Measurements from ENCODE around the gene DOK7.
"Not testable (repeated sequence)": the region's sequence is repeated elsewhere in the genome, so short reads cannot be mapped to it uniquely, and the experiment has no call there.

DOK7 gene

DNA sequence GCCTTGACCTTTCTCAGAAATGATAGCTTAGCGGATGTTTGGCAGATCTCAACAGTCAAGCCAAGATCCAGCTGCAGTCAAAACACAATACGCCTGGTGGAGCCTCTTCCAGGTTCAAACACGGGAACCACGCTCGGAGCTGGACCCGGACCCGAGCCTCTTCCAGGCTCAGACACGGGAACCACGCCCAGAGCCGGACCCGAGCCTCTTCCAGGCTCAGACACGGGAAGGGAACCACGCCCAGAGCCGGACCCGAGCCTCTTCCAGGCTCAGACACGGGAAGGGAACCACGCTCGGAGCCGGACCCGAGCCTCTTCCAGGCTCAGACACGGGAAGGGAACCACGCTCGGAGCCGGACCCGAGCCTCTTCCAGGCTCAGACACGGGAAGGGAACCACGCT lies 48.5 kb downstream of the DOK7 start:
- not testable (repeated sequence) for DNase-seq

DNA sequence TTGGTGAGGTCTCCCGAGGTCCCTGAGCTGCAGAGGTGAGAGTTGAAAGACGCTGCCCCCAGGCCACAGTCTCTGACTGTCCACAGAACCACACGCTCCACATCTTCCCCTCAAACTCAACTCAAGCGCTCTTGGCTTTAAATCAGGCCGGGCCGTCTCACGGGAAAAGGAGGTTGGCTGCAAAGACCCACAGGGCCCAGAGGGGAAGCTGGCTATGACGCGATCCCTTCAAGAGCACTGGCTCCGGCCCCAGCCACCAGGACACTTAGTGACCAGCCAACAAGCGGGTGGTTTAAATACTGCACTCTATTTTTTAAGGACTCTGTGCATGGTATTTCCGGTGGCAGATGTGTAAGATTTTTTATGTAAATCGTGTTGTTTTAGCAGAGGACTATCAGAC lies 49.2 kb downstream of the DOK7 start:
- no peak for DNase-seq

DNA sequence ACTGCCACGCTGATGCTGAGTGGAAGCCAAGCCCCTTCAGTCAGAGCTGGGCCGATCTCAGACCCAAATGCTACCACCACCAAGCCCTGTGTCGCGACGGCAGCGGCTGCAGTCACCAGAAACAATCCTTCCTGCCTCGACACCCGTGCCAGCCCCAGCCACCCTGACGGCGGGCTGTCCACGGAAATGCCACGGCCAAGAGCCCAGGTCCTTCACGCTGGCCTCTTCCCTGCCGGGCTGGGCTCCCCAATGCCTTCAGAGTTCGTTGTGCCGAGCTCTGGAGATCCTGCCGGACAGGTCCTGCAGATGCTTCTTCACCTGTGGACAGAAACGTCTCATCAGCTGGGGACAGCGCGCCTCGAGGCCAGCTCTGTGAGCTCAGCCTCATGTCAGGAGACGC lies 49.6 kb downstream of the DOK7 start:
- no peak for DNase-seq

DNA sequence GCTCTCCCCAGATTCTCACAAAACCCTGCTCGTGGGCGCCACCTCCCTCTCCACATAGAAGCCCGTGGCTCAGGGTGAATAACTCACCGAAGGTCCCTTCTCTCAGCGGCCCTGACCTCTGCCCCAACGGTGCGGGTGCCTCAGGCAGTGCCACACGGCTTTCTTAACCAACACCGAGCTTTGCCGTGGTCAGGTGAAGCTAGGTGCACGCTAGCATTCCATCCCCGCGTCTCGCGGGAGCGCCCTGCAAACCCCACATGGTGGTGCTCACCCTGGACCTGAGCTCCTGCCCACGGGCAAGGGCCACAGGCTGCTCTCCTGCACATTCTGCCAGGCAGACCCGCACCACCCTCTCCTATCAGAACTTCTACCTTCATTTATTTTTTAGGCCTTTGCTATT lies 50.7 kb downstream of the DOK7 start:
- no peak for DNase-seq

DNA sequence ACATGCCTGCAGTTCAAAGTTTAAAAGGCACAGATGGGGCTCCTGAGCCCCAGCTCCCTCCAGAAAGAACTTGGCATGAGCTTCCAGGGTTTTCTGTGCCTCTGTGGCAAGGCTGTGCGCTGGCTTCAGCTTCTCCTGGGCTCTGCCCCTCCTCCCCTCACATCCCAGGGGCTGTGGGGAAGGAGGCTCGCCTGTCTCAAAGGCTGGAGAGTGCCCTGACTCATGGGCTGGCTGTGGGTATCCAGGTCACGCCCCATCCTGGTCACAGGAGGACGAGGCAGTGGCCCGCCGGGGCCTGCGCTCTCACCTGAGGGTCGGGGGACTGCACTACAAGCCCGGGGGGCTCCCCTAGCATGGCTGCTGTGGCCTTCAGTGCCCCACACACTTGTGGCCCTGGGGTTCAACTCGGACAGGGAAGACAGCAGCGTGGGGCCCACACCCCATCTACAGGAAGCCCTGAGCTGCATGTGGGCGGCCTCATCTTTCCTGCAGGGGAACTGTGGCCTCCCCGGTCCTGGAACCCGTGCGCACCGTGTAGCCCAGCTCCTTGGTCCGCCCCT lies 51.2 kb downstream of the DOK7 start:
- no peak for DNase-seq

DNA sequence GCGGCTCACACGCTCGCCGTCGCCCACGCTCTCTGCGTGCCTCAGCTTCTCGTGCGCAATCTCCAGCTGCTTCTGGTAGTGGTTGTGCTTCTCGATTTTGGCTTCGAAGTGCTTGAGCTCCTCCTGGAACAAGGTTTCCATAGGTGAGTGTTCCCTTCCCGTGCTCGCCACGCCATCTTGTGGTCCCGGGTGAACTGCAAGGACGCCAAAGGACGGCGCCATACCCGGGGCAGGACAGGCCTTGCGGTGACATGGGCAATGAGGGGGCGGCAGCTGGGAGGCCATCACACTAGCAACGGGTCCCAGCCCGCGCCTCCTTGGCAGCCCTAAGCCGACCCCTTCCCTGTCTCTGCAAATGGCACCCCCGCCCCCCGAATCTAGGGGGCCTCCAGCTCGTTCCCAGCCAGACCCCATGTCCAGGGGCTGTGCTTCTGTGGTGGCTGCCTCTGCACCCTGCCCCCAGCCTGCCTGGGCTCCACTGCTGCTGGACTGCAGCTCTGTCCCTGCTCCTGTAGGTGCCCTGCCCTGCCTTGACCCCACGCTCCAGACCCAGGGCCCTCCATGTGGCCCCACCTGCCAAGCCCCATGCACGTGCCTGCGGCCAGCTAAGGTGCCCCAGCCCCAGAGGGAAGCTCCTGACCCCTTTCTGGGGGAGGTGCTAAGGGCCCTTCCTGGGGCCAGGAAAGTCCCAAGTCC lies 51.8 kb downstream of the DOK7 start:
- no peak for DNase-seq

DNA sequence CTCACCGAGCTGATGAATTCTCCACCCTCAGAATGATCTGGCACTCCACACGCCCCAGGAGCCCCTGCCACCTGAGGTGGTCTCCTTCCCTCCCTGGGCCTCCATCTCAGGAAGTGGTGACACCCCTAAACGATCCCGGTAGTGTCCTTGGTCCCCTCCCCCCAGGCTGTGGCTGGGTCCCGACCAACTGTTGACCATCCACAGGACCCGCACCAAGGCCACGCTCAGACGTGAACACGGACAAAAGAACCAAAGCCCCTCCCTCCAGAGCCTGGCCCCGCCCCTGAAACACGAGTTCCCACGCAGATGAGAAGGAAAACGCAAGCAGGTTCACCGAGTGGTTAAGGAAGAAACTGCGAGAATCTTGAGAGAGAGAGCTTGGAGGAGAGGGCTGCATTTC lies 52.5 kb downstream of the DOK7 start:
- DNase-seq: no peak

DNA sequence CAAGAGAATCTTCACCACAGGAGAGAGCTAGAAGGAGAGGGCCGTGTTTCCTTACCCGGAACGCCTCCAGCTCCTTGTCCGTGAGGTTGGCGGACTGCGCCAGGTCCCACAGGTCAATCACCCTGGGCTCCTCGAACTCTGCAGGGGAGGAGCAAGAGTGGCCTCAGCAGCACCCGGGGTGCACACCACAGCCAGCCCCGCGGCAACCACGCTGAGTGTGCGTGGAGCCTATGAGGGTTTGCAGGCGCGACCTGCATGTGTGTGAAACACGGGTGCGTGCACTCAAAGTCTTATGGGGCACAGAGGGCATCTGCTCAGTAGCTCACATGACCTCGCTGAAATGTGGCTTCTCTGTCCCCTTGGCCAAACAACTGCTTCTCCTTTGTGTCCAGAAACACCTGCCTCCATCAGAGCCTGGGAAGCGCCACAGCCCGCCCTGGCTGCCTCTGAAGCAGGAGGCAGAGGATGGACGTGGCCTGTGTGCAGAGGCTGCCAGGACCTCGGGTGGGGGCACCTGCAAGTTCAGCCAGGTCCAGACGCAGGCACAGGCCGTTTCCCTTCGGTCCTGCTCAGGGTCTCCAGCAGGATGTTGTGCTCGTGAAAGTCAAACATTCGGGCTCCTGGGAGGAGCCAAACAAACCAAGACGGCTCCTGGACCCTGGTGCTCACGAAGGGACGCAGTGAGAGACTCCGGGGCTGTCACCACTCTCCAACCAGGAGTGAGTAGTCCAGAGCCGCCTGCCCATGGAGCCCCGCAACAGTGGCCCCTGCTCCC lies 53.1 kb downstream of the DOK7 start:
- DNase-seq: no peak

DNA sequence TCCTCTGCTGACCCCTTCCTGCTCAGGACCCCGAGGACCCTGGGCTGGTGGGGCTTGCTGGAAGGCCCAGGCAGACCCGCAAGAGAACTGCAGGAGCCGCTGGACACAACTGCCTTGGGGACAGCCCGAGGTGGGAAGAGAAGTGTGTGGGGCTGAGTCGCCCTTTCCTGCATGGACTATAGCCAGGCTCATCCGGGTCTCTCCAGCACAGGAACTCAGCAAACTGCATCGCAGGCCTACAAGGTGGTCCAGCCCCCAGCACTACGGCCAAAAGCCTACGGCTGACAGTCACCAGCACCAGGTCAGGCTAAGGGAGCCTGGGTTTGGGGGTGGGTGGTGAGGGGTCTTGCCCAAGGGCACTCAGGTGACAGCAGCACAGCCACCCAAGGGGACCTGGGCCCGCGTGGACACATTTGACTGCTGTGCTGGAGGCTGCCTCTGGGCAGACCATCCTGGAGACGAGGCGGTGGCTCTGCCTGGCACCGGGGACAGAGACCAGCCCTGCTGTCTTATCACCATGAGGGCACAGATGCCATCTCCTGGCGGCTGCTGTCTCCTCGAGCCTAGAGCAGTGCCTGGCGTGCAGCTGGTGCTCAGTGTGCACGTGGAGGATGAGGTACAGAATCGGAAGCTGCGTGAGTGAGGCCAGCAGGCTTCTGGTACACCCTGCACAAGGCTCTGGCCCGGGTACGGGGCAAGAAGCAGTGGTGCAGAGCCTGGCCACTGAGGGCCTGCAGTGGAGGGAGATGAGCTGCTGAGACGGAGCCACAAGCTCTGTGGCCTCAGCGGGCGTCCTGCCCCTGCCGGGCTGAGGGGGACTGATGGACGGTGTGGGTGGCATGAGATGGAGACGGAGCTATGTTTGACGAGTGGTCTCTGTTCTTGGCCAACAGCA lies 54.0 kb downstream of the DOK7 start:
- no peak for DNase-seq

DNA sequence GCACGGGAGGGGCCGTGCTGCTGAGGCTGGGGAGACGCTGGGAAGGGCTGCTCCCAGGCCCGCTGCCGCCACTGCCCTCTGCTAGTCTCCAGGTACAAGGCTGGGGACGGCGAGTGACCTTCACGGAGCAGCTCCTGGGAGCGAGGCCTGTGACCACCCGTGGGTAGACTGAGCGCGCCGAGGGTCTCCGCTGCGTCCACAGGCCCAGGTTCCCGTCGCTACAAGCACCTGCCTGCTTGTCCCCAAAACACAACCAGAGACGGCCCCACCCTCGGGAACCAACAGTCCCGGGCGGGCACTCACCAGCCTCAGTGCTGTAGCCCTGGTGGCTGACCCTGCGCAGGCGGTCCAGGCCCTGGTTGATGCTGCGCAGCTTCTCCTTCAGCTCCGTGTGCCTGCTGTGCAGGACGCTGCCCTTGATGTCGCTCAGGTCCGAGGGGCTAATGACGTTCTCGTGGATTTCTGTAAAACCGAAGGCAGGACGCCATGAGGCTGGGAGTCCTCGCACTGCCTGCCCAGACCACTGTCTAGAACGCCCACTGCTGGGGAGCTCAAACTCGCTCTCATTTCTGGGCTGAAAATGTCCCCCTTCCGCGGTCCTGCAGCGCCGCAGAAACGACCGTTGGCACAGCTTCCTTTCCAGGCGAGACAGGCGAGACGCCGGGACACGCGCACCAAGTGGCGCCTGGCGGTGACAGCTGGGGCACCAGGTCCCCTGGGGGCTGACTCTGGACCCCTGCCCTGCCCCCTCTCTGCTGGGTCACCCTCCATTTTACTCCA lies 54.8 kb downstream of the DOK7 start:
- no peak for DNase-seq

DNA sequence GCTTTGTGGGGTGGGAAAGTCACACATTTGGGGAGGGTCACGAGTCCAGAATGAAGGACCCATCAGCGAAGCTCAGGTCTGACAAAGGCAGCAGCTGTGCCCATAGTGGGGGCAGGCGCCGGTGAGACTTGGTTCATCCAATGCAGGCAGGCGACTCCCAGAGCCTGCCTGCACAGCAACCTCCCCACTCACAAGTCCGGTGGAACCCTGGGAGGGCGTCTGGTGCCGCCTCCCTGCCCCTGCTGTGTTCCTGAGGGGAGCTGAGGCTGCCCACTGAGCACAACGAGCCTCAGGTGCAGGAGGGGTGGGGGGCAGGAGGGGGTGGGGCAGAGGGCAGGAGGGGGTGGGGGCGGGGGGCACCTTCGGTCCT lies 55.4 kb downstream of the DOK7 start:
- DNase-seq: no peak

DNA sequence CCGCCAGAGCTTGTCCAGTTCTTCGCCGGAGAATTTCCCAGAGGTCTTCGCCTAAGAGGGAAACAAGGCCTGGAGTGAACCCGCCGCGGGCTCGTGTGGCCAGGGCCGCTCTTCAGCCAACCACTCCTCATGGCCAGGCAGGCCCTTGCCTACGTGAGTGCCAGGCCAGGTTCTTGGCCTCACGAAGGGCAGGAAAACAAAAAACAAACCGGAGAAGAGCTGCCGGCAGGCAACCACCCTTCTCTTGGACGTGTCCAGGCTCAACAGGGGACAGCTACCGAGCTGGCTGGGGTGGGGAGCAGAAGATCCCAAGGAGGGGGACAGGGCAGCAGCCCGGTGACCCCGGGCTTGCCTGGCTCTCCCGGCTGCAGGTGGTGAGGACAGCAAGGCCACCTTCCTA lies 55.8 kb downstream of the DOK7 start:
- no peak for DNase-seq

DNA sequence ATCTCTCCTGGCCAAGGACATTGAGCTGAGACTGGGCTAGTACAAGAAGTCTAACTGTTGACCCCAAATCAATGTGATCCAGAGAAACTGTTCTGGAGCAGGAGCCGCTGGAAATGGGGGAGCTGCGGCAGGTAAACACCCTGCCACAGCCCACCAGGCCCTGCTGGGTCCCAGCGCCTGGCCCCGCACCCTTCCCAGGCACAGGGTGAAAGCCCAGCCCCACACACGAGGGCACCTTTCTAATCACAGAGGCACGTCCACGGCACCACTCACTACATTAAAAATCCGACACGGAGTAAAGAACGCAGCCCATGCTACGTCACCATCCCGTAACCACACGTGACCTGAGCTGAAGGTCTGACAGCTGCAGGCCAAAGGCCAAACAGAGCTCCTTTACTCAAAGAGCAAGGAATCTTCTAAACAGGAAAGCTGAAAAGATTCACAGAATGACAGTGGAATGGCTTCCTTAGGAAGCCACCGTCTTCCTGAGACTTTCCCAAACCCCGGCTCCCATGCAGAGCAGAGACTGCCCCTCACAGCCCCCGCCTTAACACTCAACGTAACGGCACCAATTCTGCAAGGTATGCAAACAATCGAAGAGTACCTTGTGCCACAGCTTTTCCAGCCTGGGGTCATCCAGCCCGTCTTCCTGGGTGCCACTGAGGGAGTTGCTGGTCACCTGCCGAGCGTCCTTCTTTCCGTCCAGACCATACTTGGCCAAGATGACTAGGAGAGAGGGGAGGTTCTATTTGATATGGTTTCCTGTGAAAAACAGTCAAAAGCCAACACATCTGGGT lies 56.6 kb downstream of the DOK7 start:
- DNase-seq: no peak

DNA sequence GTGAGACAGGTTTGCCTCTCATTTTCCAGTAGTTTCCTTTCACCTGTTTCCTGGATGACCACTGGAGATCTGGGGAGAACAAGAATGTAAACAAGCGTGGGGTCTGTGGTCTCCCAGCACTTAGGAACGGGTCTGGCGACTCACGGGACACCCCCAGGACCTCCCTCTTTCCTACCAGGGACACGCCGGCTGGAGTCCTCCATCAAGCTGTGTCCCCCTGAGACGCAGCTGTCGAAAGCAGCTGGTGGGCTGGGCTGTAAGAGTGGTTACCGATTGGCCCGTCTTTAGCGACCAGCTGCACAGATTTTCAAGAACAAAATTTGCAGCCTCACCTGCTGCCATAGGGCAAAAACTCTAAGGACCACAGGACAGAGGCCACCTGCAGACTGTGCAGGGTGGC lies 57.2 kb downstream of the DOK7 start:
- DNase-seq: no peak

DNA sequence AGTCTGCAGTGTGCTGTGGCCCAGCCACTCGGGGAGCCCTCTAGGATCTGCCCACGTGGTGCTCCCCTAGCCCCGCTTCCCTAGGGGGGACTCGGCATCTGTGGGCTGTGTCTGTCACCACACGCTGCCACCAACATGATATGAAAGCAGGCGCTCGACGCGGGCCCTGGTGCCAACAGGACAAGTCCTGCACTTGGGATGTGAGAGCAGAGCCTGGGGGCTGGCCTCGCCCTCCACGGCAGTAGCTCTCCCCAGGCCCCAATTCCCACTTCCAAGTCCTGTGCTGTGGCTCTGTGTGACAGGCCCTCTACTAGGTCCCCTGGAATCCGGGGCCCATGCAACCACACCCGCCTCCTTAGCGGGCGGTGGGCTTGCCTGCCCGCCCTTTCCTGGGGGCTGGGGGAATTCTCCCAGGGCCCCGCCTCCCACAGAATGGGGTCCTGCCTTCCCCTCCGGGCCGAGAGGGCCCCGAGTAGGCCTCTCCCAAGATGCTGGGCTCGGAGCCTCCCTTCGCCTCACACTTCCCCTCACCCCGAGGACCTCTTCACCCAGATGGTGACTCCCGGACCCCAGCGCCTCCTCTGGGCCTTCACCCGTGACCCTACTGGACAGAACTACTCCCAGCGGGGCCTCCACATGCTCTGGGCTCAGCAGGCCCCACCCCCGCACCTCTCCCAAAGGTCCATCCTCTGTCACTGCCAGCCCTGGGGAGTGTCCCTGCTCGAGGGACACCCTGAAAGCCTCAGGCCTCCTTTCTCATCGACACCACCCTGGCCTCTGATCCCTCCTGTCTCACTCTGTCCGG lies 57.9 kb downstream of the DOK7 start:
- no peak for DNase-seq

DNA sequence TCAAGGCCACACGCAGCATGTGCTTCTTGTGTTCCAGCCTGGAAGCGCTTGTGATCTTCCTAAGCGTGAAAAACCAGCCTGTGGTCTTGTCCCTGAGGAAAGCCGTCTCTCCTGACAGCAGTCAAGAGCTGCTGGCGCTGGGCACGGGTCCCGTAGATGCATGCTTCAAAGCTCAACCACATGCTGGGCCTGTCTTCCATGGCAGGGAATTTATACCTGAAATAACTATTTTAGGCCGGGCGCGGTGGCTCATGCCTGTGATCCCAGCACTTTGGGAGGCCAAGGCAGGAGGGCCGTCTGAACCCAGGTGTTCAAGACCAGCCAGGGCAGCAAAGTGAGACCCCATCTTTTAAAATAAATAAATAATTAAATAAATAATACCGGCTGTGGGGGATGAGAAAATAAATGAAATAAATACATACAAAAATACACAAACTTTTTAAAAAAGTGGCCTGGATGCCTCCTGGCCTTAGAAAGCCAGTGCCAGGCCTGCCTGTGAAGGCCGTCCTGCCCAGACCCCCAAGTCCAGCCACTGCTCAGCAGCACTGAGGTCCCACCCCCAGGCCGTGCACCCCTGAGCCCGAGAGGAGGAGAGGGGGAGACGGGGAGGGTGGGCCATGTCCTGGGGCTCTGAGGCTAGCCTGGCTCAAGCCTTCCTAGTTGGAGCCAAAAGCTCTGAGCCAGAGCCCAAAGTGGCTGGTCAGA lies 58.7 kb downstream of the DOK7 start:
- DNase-seq: no peak

DNA sequence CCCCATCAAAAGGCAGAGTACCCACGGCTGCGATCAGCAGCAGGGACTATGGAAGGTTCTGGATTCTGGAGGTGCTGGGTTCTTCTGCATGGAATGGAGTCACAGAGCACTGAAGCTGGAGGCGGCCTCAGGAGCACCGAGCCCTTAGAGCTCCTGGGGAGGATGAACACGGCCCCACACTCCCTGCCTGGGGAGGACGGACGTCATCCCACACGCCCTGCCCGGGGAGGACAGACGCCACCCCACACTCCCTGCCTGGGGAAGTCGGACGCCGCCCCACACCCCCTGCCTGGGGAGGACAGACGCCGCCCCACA lies 59.2 kb downstream of the DOK7 start:
- no peak for DNase-seq

DNA sequence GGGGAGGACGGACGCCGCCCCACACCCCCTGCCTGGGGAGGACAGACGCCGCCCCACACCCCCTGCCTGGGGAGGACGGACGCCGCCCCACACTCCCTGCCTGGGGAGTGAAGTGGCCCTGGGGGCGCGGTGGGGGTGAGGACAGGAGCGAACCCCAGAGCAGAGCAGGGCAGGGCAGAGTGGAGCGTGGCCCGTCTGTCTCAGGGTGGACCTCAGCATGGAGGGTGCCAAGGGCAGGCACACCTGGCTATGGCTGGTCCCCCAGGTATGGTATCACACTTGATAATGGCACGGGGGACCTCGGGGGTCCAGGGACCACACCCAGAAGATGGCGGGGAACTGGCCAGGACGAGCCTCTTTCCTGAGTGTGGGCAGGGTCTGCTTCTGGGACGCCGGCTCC lies 59.5 kb downstream of the DOK7 start:
- no peak for DNase-seq

DNA sequence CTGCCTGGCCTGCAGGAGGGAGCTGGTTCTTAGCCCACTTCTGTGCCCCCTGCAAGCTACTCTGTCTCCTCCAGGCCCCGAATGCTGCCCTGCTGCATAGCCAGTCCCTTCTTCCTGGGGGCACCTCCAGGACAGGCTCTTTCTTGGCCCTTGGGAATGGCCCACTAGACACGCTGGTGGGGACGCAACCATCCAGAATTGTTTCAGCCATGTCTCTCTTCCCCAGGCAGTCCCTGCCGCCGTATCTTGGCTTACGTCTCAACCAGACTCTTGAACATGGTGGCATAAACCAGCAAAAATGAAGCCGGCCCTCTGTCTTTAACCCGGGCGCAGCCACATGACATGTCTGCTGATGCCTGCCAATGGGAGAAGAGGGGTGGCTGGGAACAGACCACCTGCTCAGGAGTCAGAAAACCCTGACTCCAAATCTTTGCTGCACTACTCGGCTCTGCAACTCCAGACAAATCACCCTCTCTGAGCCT lies 60.1 kb downstream of the DOK7 start:
- no peak for DNase-seq

DNA sequence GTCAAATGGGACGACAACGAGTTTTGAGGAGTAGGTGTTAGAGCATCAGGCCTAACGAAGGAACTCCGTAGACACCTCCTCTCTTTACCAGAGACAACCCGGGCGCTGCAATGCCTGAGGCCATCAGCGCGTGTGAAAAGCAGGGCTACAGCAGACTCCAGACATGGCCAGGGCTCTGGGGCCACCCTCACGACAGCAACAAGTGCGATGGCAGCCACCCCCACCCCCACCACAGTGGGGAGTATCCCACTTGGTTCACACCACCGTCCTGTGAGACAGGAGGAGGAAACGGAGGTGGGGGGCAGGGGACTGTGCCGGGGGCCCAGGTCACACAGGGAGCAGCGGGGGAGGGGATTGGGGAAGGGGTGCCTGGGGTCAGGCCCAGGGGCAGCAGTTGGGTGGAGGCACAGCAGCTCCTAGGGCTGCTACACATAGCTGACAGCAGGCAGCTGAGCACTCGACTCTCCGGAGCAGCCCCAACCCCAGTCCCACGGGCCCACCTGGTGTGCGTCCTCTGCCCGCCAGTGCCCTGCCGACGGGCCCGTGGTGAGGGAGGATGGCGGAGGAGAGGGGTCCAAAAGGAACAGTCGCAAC lies 60.6 kb downstream of the DOK7 start:
- no peak for DNase-seq

All from cortex of kidney (tissue), 1 donor.